ENCODE results near the gene ICE1. TPM values are rescaled to one million over a fixed set of nuclear protein-coding genes. Genes with fewer than 3 reads are reported as not detected.

ICE1 gene
- total RNA-seq, 1 donor from 2014 or later = 16.1 TPM

GRCh38 chr5:5418006-5418405 lies 4.5 kb upstream of the ICE1 start:
- no peak for TF ChIP-seq CTCF (conservative IDR thresholded peaks at IDR 0.05; ENCODE audit: low read depth, low read length)
- DNase-seq (ENCODE audit: low read depth) = no peak
- no peak overlapping the region for H3K4me3 ChIP-seq (ENCODE audit: low read depth, low read length)

GRCh38 chr5:5418764-5419163 lies 3.7 kb upstream of the ICE1 start:
- no peak for TF ChIP-seq CTCF (conservative IDR thresholded peaks at IDR 0.05; ENCODE audit: low read depth, low read length)
- DNase-seq (ENCODE audit: low read depth) = no peak

GRCh38 chr5:5419291-5420210 lies 2.9 kb upstream of the ICE1 start:
- peak; percentile 85 for TF ChIP-seq CTCF (conservative IDR thresholded peaks at IDR 0.05; ENCODE audit: low read depth, low read length)
- no peak overlapping the region for H3K4me3 ChIP-seq (ENCODE audit: low read depth, low read length)
- DNase-seq (ENCODE audit: low read depth) = no peak

More at GRCh38 chr5:5418764-5419163, 3.7 kb upstream of the ICE1 start:
- no peak overlapping the region for H3K4me3 ChIP-seq (ENCODE audit: low read depth, low read length)

GRCh38 chr5:5420251-5420650 lies 2.2 kb upstream of the ICE1 start:
- TF ChIP-seq CTCF (conservative IDR thresholded peaks at IDR 0.05; ENCODE audit: low read depth, low read length) = no peak
- H3K4me3 ChIP-seq (ENCODE audit: low read depth, low read length) = no peak overlapping the region
- DNase-seq (ENCODE audit: low read depth) = no peak

GRCh38 chr5:5421149-5421960 lies 1.1 kb upstream of the ICE1 start:
- peak overlapping the region; percentile 99 for H3K4me3 ChIP-seq (ENCODE audit: low read depth, low read length)
- TF ChIP-seq CTCF (conservative IDR thresholded peaks at IDR 0.05; ENCODE audit: low read depth, low read length) = no peak
- DNase-seq (ENCODE audit: low read depth) = no peak

GRCh38 chr5:5422819-5423515 lies 490 bp downstream of the ICE1 start:
- peak overlapping the region; percentile 99 for H3K4me3 ChIP-seq (ENCODE audit: low read depth, low read length)
- DNase-seq (ENCODE audit: low read depth) = no peak
- no peak for TF ChIP-seq CTCF (conservative IDR thresholded peaks at IDR 0.05; ENCODE audit: low read depth, low read length)
